Trophoblast cell (in vitro differentiated cells and primary cell): Measurements from ENCODE around the gene HMOX1.

ENCODE experiments used
- DNase-seq, 2 donors: peaks; one replicate each; pipeline ENCODE4 v3.0.0-alpha.2; 2016
- H2AFZ ChIP-seq: 2 replicates; pipeline ENCODE4 v1.6.1; 2013; ENCODE audit warnings: low read length, moderate library complexity, mild to moderate bottlenecking; ENCODE audit not compliant: insufficient read depth, poor library complexity
- H2AK5ac ChIP-seq: 2 replicates; pipeline ENCODE4 v1.6.1; 2013; ENCODE audit warnings: mild to moderate bottlenecking, low read length
- H2BK120ac ChIP-seq: 2 replicates; pipeline ENCODE4 v1.6.1; 2013; ENCODE audit warnings: low read length, mild to moderate bottlenecking, moderate library complexity; ENCODE audit not compliant: insufficient read depth, poor library complexity
- H2BK12ac ChIP-seq: 2 replicates; pipeline ENCODE4 v1.6.1; 2013; ENCODE audit warnings: mild to moderate bottlenecking, low read length, moderate library complexity
- H2BK5ac ChIP-seq: 2 replicates; pipeline ENCODE4 v1.6.1; 2013; ENCODE audit warnings: low read length, low read depth, moderate library complexity, mild to moderate bottlenecking; ENCODE audit not compliant: poor library complexity
- H3K14ac ChIP-seq: 2 replicates; pipeline ENCODE4 v1.6.1; 2013; ENCODE audit warnings: mild to moderate bottlenecking, low read length
- H3K18ac ChIP-seq: 2 replicates; pipeline ENCODE4 v1.6.1; 2013; ENCODE audit warnings: mild to moderate bottlenecking, low read length
- H3K23ac ChIP-seq: 2 replicates; pipeline ENCODE4 v1.6.1; 2013; ENCODE audit warnings: low read length
- H3K27ac ChIP-seq: 2 replicates; pipeline ENCODE4 v1.5.1; 2013; ENCODE audit warnings: low read depth, mild to moderate bottlenecking, inconsistent platforms, low read length, moderate library complexity
- H3K27me3 ChIP-seq: 2 replicates; pipeline ENCODE4 v1.6.1; 2013; ENCODE audit warnings: inconsistent platforms, mild to moderate bottlenecking, low read length, moderate library complexity; ENCODE audit not compliant: insufficient read depth
- H3K36me3 ChIP-seq, 2 experiments: 1 replicate in 1 of 2; 2 replicates in 1 of 2; pipeline ENCODE4 v1.6.1; 2013; ENCODE audit warnings: low read length in 2 of 2, mild to moderate bottlenecking in 2 of 2, moderate library complexity in 1 of 2; ENCODE audit not compliant: insufficient read depth in 2 of 2, control insufficient read depth in 1 of 2
- H3K4ac ChIP-seq: 2 replicates; pipeline ENCODE4 v1.6.1; 2013; ENCODE audit warnings: low read depth, mild to moderate bottlenecking, low read length, moderate library complexity
- H3K4me1 ChIP-seq, 2 experiments: 1 replicate in 1 of 2; 2 replicates in 1 of 2; pipeline ENCODE4 v1.6.1; 2013; ENCODE audit warnings: low read length in 2 of 2, mild to moderate bottlenecking in 2 of 2, moderate library complexity in 1 of 2; ENCODE audit not compliant: insufficient read depth in 2 of 2, control insufficient read depth in 1 of 2
- H3K4me2 ChIP-seq: 2 replicates; pipeline ENCODE4 v1.6.1; 2013; ENCODE audit warnings: inconsistent platforms, mild to moderate bottlenecking, low read length, moderate library complexity
- H3K4me3 ChIP-seq: 2 replicates; pipeline ENCODE4 v1.5.1; 2013; ENCODE audit warnings: mild to moderate bottlenecking, low read depth, low read length, inconsistent platforms
- H3K79me1 ChIP-seq: one replicate; pipeline ENCODE4 v1.6.1; 2013; ENCODE audit warnings: low read length
- H3K79me2 ChIP-seq: 2 replicates; pipeline ENCODE4 v1.6.1; 2013; ENCODE audit warnings: low read length, mild to moderate bottlenecking; ENCODE audit not compliant: control insufficient read depth, insufficient read depth, poor library complexity
- H3K9ac ChIP-seq: 2 replicates; pipeline ENCODE4 v1.6.1; 2013; ENCODE audit warnings: mild to moderate bottlenecking, low read length
- H3K9me3 ChIP-seq: 2 replicates; pipeline ENCODE4 v1.6.1; 2013; ENCODE audit warnings: low read depth, mild to moderate bottlenecking, control low read depth, inconsistent platforms, low read length; ENCODE audit not compliant: insufficient read depth
- H4K12ac ChIP-seq: 2 replicates; pipeline ENCODE4 v1.6.1; 2013; ENCODE audit warnings: low read depth, mild to moderate bottlenecking, low read length, moderate library complexity
- H4K8ac ChIP-seq: 2 replicates; pipeline ENCODE4 v1.6.1; 2013; ENCODE audit warnings: low read depth, mild to moderate bottlenecking, low read length, moderate library complexity
- H4K91ac ChIP-seq: one replicate; pipeline ENCODE4 v1.6.1; 2013; ENCODE audit warnings: low read depth, mild to moderate bottlenecking, low read length, moderate library complexity
- WGBS: extraction: QIAGEN DNeasy Blood & Tissue Kit; methylation state at CpG from one replicate; pipeline ENCODE4 v1.1.7; 2013; ENCODE audit warnings: missing lambda C conversion rate; ENCODE audit not compliant: insufficient read length, insufficient coverage; ENCODE audit errors: extremely low coverage; 5-methylcytosine and 5-hydroxymethylcytosine counted together

The HMOX1 gene

GRCh38 chr22:35379146-35379993 lies 1.5 kb upstream of the HMOX1 start:
- no peak overlapping the region for H3K4me3 ChIP-seq
- H2BK120ac ChIP-seq = peak overlapping the region; percentile 61
- WGBS = no CpG with 5 or more reads among the region's 10 CpGs
- H3K36me3 ChIP-seq = peaks cover 8 to 9% of the 10 kb centered on the region in 2 experiments
- peak overlapping the region; percentile 22 for H3K18ac ChIP-seq
- peak overlapping the region; percentile 7 for H3K14ac ChIP-seq
- H4K91ac ChIP-seq = peak overlapping the region; percentile 87
- H3K9ac ChIP-seq = no peak overlapping the region
- H3K79me2 ChIP-seq = peaks cover 7% of the 10 kb centered on the region
- peak overlapping the region; percentile 67 for H2BK5ac ChIP-seq
- H3K9me3 ChIP-seq = no peaks in the 10 kb centered on the region
- H3K79me1 ChIP-seq = peaks cover 43% of the 10 kb centered on the region
- peak overlapping the region; percentile 30 for H4K8ac ChIP-seq
- DNase-seq = peak; percentile 93 to 95
- peaks cover 22 to 33% of the 10 kb centered on the region in 2 experiments for H3K4me1 ChIP-seq
- peak overlapping the region; percentile 4 for H3K4me2 ChIP-seq
- H3K23ac ChIP-seq = no peak overlapping the region
- H2AK5ac ChIP-seq = no peak overlapping the region
- H4K12ac ChIP-seq = no peak overlapping the region
- no peak overlapping the region for H3K4ac ChIP-seq
- no peak overlapping the region for H2AFZ ChIP-seq
- H3K27me3 ChIP-seq = no peaks in the 10 kb centered on the region
- H2BK12ac ChIP-seq = peak overlapping the region; percentile 55
- H3K27ac ChIP-seq = peak overlapping the region; percentile 90

- H4K12ac ChIP-seq = no peak overlapping the region
- no peak overlapping the region for H2AFZ ChIP-seq
- peaks cover 43% of the 10 kb centered on the region for H3K79me1 ChIP-seq
- H3K4me3 ChIP-seq = no peak overlapping the region
- no peak overlapping the region for H3K23ac ChIP-seq
- peak overlapping the region; percentile 70 for H3K27ac ChIP-seq
- H3K18ac ChIP-seq = peak overlapping the region; percentile 22
- H3K4me1 ChIP-seq = peaks cover 22 to 33% of the 10 kb centered on the region in 2 experiments
- WGBS = no CpG with 5 or more reads among the region's 6 CpGs
- peak overlapping the region; percentile 30 for H4K8ac ChIP-seq
- H2AK5ac ChIP-seq = no peak overlapping the region
- peaks cover 7% of the 10 kb centered on the region for H3K79me2 ChIP-seq
- H3K14ac ChIP-seq = peak overlapping the region; percentile 7
- H3K9ac ChIP-seq = peak overlapping the region; percentile 30
- H2BK12ac ChIP-seq = peak overlapping the region; percentile 55
- H4K91ac ChIP-seq = peak overlapping the region; percentile 86
- peak overlapping the region; percentile 54 for H3K4me2 ChIP-seq
- H2BK120ac ChIP-seq = peak overlapping the region; percentile 1
- no peaks in the 10 kb centered on the region for H3K27me3 ChIP-seq
- H3K36me3 ChIP-seq = peaks cover 11 to 14% of the 10 kb centered on the region in 2 experiments
- peak overlapping the region; percentile 2 for H2BK5ac ChIP-seq
- peak; percentile 73 to 82 for DNase-seq
- no peak overlapping the region for H3K4ac ChIP-seq
- no peaks in the 10 kb centered on the region for H3K9me3 ChIP-seq
Measured at GRCh38 chr22:35380013-35380412, 883 bp upstream of the HMOX1 start.

- Histone ChIP-seq H2AK5ac (peak overlapping the region; percentile 27), H3K9ac (no peak overlapping the region), H3K36me3 (peaks cover 13 to 17% of the 10 kb centered on the region in 2 experiments), H2BK12ac (peak overlapping the region; percentile 60), H3K18ac (peak overlapping the region; percentile 87), H3K4me3 (peak overlapping the region; percentile 64), H3K4me2 (peak overlapping the region; percentile 54), H3K4me1 (peaks cover 22 to 31% of the 10 kb centered on the region in 2 experiments), H3K4ac (peak overlapping the region; percentile 85), H3K79me1 (peaks cover 40% of the 10 kb centered on the region), H4K12ac (peak overlapping the region; percentile 32), H3K27ac (peak overlapping the region; percentile 6), H2BK120ac (peak overlapping the region; percentile 94), H3K23ac (no peak overlapping the region), H3K27me3 (no peaks in the 10 kb centered on the region), H2BK5ac (peak overlapping the region; percentile 66), H2AFZ (no peak overlapping the region), H4K8ac (peak overlapping the region; percentile 96), H4K91ac (peak overlapping the region; percentile 90), H3K79me2 (peaks cover 7% of the 10 kb centered on the region), H3K9me3 (no peaks in the 10 kb centered on the region), H3K14ac (peak overlapping the region; percentile 84)
- no peak for DNase-seq
- no CpG with 5 or more reads among the region's 5 CpGs for WGBS
Measured at GRCh38 chr22:35381424-35382009, 621 bp downstream of the HMOX1 start.

- Histone ChIP-seq H4K8ac (no peak overlapping the region), H3K36me3 (peaks cover 24 to 30% of the 10 kb centered on the region in 2 experiments), H3K79me2 (peaks cover 5% of the 10 kb centered on the region), H3K14ac (no peak overlapping the region), H2BK120ac (no peak overlapping the region), H3K27ac (no peak overlapping the region), H2AK5ac (no peak overlapping the region), H2AFZ (no peak overlapping the region), H3K18ac (no peak overlapping the region), H3K9ac (no peak overlapping the region), H3K27me3 (no peaks in the 10 kb centered on the region), H4K12ac (no peak overlapping the region), H3K23ac (no peak overlapping the region), H3K4me1 (peaks cover 11 to 18% of the 10 kb centered on the region in 2 experiments), H3K4me3 (no peak overlapping the region), H3K4me2 (no peak overlapping the region), H3K79me1 (peaks cover 22% of the 10 kb centered on the region), H2BK12ac (no peak overlapping the region), H3K9me3 (no peaks in the 10 kb centered on the region), H3K4ac (no peak overlapping the region), H4K91ac (no peak overlapping the region), H2BK5ac (no peak overlapping the region)
- DNase-seq = no peak
- WGBS = no CpG with 5 or more reads among the region's 3 CpGs
Measured at GRCh38 chr22:35383679-35384071, 2.8 kb downstream of the HMOX1 start.
